Peyer's patch (tissue), 4 donors: ENCODE measurements around the gene NCR3LG1. TPM values are rescaled to one million over a fixed set of nuclear protein-coding genes. Genes with fewer than 3 reads are reported as not detected.

Source experiments
- DNase-seq, 3 donors: peaks; one replicate each; pipeline ENCODE4 v3.0.0-alpha.2; 2017 to 2019
- H3K27ac ChIP-seq, 4 donors: fragments of 200-600 bp; sonication (generic); one replicate each; pipeline ENCODE4 v1.5.1; 2016 to 2019
- H3K27me3 ChIP-seq, 2 donors: fragments of 200-600 bp; sonication (generic); one replicate each; pipeline ENCODE4 v1.5.1; 2019
- H3K36me3 ChIP-seq, 3 donors: fragments of 200-600 bp; sonication (generic); one replicate each; pipeline ENCODE4 v1.5.1; 2016 to 2019
- H3K4me1 ChIP-seq, 4 donors: fragments of 200-600 bp; sonication (generic); one replicate each; pipeline ENCODE4 v1.5.1; 2016 to 2019
- H3K4me3 ChIP-seq, 4 donors: fragments of 200-600 bp; sonication (generic); 1 replicate in 3 of 4; 2 replicates in 1 of 4; pipeline ENCODE4 v1.5.1; 2016 to 2019; ENCODE audit warnings: mild to moderate bottlenecking in 1 of 4
- H3K9me3 ChIP-seq, 4 donors: fragments of 200-600 bp; sonication (generic); one replicate each; pipeline ENCODE4 v1.5.1; 2016 to 2019; ENCODE audit warnings: mild to moderate bottlenecking in 1 of 4
- CTCF ChIP-seq, 6 experiments: fragments of 450-650 bp in 4 of 6; fragments of 200-600 bp in 2 of 6; sonication (generic) in 1 of 6; IDR thresholded peaks; one replicate each; pipeline ENCODE4 v1.5.1; 2017 to 2019; ENCODE audit warnings: antibody characterized with exemption in 6 of 6, mild to moderate bottlenecking in 3 of 6, moderate library complexity in 1 of 6
- POLR2A ChIP-seq, 2 donors: fragments of 450-650 bp; IDR thresholded peaks; one replicate each; pipeline ENCODE4 v1.5.1; 2017; ENCODE audit warnings: antibody characterized with exemption in 2 of 2, mild to moderate bottlenecking in 2 of 2, moderate library complexity in 2 of 2
- total RNA-seq, 4 donors: library from RNA; depleted of rRNA; stranded (reverse); fragments of >200 nt; gene quantifications; one replicate each; pipeline ENCODE4 v1.1.0, GENCODE V29; 2016

NCR3LG1 gene
- total RNA-seq, 4 donors from 2014 or later: 3.3 to 25.7 (median 15.0) TPM

GRCh38 chr11:17391493-17392355, 40.1 kb downstream of the NCR3LG1 start:
- TF ChIP-seq CTCF (IDR thresholded peaks at IDR 0.05) (no peak), POLR2A (IDR thresholded peaks at IDR 0.05) (no peak)
- Histone ChIP-seq H3K36me3 (no peaks in the 10 kb centered on the region), H3K4me1 (peaks cover 0 to 9% (median 2%) of the 10 kb centered on the region in 4 donors), H3K27ac (no peak overlapping the region), H3K9me3 (no peaks in the 10 kb centered on the region), H3K27me3 (no peaks in the 10 kb centered on the region), H3K4me3 (no peak overlapping the region)
- DNase-seq: peak in 1 of 3 donors; percentile 53

GRCh38 chr11:17392872-17393271, 41.3 kb downstream of the NCR3LG1 start:
- Histone ChIP-seq H3K27ac (no peak overlapping the region), H3K36me3 (no peaks in the 10 kb centered on the region), H3K9me3 (no peaks in the 10 kb centered on the region), H3K27me3 (no peaks in the 10 kb centered on the region), H3K4me3 (no peak overlapping the region), H3K4me1 (peaks cover 0 to 9% (median 2%) of the 10 kb centered on the region in 4 donors)
- DNase-seq: no peak
- TF ChIP-seq CTCF (IDR thresholded peaks at IDR 0.05): no peak
- no peak for TF ChIP-seq POLR2A (IDR thresholded peaks at IDR 0.05)

GRCh38 chr11:17393472-17393871, 41.9 kb downstream of the NCR3LG1 start:
- H3K9me3 ChIP-seq: no peaks in the 10 kb centered on the region
- no peak for TF ChIP-seq POLR2A (IDR thresholded peaks at IDR 0.05)
- no peak for TF ChIP-seq CTCF (IDR thresholded peaks at IDR 0.05)
- H3K27me3 ChIP-seq: no peaks in the 10 kb centered on the region

GRCh38 chr11:17394743-17395390, 43.3 kb downstream of the NCR3LG1 start:
- no peak overlapping the region for H3K27ac ChIP-seq
- peaks cover 0 to 2% (median 0%) of the 10 kb centered on the region in 4 donors for H3K4me1 ChIP-seq
- no peak overlapping the region for H3K4me3 ChIP-seq
- H3K36me3 ChIP-seq: no peaks in the 10 kb centered on the region
- DNase-seq: no peak
- H3K27me3 ChIP-seq: no peaks in the 10 kb centered on the region
- H3K9me3 ChIP-seq: no peaks in the 10 kb centered on the region
- TF ChIP-seq CTCF (IDR thresholded peaks at IDR 0.05) (no peak), POLR2A (IDR thresholded peaks at IDR 0.05) (no peak)

More at GRCh38 chr11:17393472-17393871, 41.9 kb downstream of the NCR3LG1 start:
- Histone ChIP-seq H3K4me1 (peaks cover 0 to 7% (median 2%) of the 10 kb centered on the region in 4 donors), H3K36me3 (no peaks in the 10 kb centered on the region), H3K4me3 (no peak overlapping the region), H3K27ac (no peak overlapping the region)
- DNase-seq: no peak

- Histone ChIP-seq H3K4me3 (no peak overlapping the region), H3K27ac (no peak overlapping the region), H3K36me3 (no peaks in the 10 kb centered on the region), H3K4me1 (no peaks in the 10 kb centered on the region), H3K9me3 (no peaks in the 10 kb centered on the region), H3K27me3 (no peaks in the 10 kb centered on the region)
- TF ChIP-seq POLR2A (IDR thresholded peaks at IDR 0.05) (no peak), CTCF (IDR thresholded peaks at IDR 0.05) (no peak)
- no peak for DNase-seq
Measured at GRCh38 chr11:17395554-17395961, 44.0 kb downstream of the NCR3LG1 start.
